NCI-H146 (cell line): ENCODE data around the gene ENPP3.
A peak's percentile ranks its signal among the peaks of the same experiment; 100 is the strongest.

Experiments
- DNase-seq: peaks from one replicate; lab custom pipeline; 2025; lab: John Stamatoyannopoulos, UW

ENPP3 gene

DNA sequence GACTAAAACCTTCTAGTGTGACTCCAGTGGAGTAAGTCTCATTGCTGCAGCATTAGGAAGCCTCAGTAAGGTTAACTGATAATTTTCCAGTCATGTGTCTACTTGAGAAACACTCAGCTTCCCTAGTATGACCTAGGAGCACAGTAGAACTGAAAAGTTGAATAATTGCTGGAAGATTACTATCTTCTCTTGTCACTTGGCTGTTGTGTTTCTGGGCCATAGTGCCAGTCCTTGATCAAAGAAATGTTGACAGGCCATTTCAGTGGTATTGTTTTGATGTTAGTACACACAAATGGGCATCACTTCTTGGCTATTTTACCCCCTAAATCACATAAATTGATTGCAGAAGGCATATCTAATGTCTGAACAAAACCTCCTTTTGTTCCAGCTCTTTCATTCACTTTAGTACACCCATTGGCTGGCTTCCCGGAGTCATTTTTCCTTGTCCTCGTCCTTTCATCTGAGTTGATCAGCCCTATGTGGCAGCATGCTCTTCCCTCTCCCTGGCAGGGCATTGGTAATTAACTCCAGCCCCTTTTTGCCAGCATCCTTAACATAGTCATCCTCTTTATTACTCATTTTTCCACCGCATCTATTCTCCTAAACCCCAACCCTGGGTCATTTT lies 6.0 kb downstream of the ENPP3 start:
- no peak for DNase-seq

DNA sequence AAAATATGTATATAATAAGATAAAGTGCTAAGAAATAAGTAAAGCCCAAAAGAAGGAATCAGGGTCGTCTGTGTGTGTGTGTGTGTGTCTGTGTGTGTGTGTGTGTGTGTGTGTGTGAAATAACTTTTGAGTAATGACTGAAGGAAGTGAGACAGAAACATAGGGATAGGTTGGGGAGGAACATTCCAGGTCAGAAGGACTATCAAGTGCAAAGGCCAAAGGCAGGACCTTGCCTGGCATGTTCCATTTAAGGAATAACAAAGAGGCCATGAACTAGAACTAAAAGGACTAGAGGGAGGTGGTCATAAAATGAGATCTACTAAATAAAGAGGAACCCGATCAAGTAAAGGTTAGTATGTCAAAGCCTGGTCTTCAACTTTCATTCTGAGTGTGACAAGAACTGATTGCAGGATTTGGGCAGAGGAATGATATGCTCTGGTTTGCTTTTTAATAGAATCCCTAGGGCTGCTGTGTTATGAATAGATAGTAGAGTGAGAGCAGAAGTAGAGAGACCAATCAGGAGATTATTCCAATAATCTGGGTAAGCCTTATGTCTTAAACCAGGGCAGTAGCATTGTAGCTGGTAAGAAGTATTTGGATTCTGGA lies 6.9 kb downstream of the ENPP3 start:
- no peak for DNase-seq

DNA sequence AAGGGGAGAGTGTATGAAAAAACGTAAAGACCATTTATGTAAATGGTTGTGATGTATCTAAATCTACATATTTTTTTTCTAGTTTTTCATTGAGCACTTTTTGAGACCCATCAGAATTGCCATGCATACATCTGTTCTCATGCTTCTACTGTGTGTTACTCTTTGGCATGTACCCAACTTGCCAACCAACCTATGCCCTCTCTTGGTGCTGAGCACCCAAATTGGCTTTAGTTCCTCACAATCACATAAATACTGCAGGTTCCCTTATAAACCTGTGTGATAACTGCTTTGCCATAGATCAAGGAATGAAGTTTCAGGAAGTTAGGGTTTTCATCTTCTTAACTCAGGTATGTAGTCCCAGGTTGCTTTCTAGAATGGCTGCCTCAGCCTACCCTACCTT lies 7.8 kb downstream of the ENPP3 start:
- DNase-seq = no peak

DNA sequence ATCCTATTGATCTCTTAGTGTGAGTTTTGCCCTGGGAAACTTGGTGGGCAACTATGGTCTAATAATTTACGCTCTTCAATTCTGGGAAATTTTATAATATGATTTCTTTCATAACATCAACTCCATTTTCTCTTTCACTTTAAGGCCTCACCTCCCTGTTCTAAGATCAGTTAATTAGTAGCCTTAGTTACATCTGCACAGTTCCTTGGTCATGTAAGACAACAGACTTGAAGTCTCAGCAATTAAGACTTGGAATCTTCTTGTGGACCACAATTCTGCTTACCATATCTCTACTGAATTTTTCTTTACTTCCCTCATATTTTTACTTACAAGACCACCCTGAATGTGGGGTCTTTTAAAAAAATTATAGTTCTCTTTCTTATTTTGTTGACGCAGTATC lies 8.7 kb downstream of the ENPP3 start:
- DNase-seq = no peak

DNA sequence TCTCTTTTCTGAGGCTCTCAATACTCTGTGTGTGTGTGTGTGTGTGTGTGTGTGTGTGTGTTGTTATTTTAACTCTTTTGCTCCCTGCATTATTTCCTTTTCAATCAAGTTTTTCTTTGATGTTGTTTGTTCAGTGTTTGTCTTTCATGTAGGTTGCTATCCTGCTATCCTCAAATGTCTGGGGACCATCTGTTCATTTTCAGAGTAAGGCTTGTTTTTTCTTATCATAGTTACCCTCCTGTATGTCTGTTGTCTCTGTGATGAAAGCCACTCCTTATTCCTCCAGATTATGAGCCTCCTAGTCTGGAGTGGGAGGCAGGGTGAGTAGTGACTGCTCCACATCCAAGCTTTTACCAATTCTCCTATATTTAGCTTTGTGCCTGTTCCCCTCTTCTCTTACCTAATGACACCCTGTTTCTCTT lies 9.2 kb downstream of the ENPP3 start:
- DNase-seq = no peak

DNA sequence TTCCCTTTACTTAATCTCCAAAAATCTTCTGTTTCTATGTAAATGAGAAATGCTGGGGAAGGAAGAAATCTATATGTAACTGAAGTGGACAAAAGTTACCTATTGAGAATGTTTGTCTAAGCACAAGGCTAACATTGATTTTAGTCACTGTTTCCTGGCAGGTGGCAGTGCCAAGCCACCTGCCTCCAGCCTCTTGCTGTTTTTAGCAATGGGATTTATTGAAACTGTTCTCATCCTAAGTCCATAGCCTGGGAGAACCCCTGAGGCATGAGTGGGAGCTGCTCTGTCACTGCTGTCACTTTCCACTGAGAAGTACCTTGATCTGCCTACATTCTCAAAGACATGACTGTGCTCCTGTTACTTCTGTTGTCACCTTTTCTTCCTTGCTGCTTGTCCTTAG lies 14.7 kb downstream of the ENPP3 start:
- peak; percentile 98 for DNase-seq

DNA sequence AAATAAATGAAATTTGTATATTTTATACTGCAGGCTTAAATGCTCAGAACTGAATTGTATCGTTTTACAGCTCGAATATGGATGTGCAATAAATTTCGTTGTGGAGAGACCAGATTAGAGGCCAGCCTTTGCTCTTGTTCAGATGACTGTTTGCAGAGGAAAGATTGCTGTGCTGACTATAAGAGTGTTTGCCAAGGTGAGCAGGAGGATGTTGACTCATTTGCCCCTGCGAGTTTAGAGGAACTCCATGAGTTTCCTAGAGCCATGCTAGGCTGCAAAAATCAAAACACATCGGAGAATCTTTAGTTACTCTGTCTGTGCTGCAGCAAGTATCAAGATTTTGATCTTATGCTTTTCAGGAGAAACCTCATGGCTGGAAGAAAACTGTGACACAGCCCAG lies 15.4 kb downstream of the ENPP3 start:
- peak; percentile 79 for DNase-seq

DNA sequence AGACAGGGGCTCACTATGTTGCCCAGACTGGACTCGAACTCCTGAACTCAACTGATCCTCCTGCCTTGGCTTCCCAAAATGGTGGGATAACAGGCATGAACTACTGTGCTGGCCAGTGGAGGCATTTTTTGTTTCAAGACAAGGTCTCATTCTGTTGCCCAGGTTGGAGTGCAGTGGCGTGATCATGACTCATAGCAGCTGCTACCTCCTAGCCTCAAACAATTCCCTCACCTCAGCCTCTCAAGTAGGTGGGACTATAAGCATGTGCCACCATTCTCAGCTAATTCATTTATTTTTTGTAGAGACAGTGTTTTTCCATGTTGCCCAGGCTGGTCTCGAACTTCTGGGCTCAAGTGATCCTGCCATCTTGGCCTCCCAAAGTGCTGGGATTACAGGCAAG lies 17.2 kb downstream of the ENPP3 start:
- no peak for DNase-seq

DNA sequence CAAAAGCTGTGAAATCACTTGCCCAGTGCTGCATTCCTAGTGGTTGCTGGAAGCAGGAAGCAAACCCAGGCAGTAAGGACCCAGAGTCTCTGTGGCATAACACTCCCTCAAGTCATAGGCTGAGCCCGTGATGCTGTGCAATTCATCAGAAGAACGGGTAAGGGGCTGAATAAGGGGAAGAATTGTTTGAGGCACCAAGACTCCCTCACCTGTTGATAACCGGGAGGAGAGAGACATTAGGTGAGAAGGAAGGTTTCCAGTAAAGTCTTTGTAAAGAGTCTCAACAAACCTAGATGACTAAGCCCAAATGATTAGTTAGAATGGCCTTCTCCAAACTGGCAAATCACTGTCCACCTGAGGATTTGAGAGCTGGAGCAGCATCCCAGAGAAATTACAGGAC lies 18.3 kb downstream of the ENPP3 start:
- no peak for DNase-seq

DNA sequence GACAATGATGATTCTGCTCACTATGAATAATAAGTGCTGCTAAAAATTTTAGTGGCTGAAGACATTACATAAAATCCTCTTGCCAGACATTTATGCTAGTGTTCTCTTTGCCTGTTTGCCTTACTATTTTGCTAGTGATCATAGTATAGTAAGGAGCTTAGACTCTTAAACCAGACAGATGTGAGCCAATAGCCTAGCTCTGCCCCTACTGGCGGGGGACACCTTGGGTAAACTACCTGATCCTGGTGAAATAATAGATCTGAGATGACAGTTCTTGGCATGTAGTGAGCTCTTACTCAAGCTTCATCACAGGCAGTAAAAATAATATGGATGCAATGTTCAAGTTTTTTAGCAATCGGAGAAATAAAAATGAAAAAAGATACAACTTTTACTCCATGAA lies 18.8 kb downstream of the ENPP3 start:
- DNase-seq = peak; percentile 6

DNA sequence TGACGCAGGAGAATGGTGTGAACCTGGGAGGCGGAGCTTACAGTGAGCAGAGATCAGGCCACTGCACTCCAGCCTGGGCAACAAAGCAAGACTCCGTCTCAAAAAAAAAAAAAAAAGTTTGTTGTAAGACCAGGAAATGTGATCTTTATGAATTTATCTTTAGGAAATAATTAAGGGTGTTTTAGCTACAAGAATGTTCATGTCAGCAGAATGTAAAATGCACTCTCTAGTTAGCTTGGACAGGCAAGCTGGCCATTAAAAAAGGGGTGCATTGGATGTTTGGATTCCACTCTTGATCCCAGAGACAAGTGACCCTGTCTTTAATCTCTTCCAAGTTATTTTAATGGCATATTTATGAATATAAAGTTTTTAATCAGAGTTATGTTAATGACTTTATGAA lies 19.6 kb downstream of the ENPP3 start:
- DNase-seq = no peak

DNA sequence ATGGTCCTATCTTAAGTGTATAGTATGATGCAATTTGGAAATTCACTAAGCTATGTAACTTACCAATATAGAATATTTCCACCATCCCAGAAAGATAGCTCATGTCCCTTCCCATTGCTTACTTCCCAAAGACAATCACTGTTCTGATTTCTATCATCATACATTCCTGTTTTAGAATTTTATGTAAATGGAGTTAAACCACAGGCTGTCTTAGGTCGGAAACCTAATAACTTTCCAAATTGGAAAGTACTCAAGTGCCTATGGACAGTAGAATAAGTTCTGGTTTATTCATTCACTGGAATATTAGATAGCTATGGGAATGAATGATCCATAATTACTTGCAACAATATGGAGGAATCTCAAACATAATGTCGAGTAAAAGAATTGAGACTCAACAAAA lies 20.1 kb downstream of the ENPP3 start:
- no peak for DNase-seq

DNA sequence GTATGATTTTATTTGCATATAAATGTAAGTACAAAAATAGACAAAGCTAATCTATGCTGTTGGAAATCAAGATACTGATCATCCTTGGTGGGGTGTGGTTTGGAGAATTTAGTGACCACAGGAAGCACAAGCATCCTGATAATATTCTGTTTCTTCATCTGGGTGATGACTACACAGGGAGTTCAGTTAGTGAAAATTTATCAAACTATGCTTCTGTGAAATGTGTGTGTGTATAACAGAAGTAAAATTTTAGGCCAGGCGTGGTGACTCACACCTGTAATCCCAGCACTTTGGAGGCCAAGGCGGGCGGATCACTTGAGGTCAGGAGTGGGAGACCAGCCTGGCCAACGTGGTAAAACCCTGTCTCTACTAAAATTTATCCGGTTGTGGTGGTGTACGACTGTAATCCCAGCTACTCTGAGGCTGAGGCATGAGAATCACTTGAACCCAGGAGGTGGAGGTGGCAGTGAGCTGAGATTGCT lies 20.6 kb downstream of the ENPP3 start:
- DNase-seq = no peak

DNA sequence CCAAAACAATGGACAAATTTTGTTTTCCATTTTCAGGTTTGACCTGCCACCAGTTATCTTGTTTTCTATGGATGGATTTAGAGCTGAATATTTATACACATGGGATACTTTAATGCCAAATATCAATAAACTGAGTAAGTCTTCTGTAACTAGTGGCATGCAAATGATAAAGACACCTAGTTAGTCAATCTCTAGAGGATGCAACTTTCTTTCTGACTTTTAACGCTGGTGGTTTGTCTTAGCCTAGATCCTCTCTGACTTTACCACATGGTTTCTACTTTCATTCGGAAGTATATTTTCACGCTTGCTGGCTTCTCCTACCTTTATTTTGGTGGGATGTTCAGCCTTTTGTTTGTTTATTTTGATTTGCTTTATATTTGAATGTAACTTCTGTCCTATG lies 21.2 kb downstream of the ENPP3 start:
- no peak for DNase-seq

DNA sequence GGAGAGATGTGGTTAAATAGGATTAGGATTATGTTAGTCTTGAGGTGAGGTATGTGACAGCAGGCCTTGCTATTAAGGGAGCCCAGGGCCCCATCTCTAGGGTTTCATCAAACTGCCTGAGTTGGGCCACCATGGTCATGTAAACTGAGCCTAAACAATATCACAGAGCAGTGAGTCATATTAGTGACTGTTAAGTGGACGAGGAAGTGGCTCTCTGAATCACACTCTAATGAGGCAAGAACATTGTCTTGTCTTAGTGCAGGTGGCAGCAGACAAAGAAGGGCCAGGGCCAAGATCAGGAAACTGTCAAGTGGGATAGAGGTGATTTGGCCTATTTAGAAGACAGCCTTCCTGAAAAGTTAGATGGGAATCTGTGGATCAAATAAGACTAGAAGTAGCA lies 23.1 kb downstream of the ENPP3 start:
- peak; percentile 17 for DNase-seq

DNA sequence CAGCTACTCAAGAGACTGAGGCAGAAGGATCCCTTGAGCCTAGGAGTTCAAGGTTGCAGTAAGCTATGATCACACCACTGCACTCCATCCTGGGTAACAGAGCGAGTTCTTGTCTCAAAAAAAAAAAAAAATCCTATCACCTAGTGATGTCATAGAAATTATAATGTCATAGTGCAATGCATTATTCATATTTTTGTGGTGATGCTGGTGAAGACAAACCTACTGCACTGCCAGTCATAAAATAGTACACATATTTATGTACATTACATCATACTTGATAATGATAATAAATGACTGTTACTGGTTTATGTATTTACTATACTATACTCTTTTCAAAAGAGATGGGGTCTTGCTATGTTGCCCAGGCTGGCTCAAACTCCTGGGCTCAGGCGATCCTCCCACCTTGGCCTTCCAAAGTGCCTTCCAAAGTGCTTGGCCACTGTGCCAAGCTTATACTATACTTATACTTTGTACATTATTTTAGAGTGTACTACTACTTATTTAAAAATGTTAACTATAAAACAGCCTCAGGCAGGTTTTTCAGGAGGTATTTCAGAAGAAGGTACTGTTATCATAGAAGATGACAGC lies 26.6 kb downstream of the ENPP3 start:
- DNase-seq = no peak

DNA sequence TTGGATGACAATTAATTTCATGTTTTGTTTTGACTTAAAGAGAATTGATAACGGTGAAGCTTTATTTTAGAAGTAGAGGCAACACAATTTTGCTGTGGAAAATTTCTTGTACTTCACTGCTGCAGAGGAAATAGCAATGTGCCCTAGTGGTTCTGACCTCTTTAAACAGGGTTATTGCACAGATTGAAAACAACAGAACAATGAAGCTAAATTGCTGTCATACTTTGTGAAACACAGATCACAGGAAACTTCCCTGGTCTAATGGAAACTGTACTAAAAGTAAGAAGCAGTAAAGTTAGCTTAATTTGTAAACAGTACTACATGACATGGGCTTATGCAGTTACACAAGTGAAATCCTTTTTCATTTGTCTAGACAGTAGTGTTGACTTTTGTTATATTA lies 32.8 kb downstream of the ENPP3 start:
- no peak for DNase-seq

DNA sequence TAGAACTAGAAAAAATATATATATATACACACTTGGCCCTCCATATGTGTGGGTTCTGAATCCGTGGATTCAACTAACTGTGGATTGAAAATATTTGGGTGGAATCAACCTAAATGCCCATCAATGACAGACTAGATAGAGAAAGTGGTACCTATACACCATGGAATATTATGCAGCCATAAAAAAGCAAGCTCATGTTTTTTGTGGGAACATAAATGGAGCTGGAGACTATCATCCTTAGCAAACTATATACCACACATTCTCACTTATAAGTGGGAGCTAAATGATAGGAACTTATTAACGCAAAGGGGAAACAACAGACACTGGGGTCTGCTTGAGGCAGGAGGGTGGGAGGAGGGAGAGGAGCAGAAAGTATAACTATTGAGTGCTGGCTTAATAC lies 36.1 kb downstream of the ENPP3 start:
- no peak for DNase-seq

DNA sequence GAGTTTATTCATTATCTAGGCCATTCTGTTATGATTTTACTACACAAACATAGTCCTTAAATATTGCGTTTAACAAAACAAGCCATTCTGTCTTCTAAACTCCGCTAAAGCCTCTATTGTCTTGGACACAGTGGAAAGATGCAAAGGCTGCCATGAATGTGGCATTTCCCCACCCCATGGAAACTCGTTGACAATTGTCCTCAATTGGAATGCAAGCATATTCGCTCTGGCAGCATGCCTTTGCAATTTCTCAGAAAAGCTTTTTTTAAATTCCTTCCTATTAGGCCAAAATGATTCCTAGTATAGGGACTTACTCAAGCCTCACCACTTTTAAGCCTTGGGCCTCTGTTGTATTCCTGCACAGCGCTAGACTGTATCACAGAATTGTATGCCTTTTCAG lies 41.3 kb downstream of the ENPP3 start:
- no peak for DNase-seq

DNA sequence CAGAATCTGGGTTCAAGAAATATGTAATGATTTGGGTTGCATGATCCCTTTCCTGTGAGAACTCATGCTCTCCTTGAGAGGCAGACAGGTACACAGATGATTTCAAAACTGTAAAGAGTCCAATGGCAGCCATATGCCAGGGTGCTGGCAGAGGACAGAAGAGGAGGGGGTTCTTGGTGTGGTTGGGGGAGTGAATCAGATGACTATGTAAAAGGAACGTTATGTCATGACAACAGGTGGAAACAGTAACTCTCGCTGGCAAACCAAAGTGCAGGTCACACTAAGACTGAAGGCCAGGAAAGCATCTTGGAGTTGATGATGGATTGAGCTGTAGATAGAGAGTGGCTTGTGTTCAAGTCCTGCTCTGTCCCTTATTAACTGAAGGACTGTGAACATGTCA lies 43.8 kb downstream of the ENPP3 start:
- DNase-seq = no peak

DNA sequence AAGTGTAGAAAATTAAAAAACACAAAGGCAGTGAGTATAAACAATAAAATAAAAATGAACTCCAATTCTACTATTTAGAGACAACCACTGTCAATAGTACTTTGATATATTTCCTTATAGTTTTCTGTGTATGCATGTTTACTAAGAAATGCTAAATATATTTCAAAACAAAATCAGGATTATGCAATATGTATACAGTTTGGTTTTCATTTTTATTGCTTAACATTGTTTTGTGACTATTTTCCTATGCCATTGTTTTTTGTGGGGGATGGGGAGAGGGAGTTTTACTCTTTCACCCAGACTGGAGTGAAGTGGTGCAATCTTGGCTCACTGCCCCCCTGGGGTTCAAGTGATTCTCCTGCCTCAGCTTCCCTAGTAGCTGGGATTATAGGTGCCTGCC lies 44.5 kb downstream of the ENPP3 start:
- DNase-seq = no peak

DNA sequence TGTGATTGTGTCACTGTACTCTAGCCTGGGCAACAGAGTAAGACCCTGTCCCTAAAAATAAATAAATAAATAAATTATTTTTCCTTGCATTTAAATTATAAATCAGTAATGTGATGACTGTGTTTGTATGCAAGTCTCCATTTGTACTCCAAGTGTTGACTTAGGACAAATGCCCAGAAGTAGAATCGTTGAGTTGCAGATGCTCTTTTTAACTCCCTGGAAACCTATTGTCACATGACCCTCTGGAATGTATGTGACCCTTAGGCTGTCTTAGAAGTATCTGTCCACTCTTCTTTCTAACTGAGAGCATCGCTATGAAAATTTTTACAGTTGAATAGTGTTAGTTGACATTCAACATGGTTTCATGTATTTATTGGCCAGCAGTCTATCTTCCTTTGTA lies 45.3 kb downstream of the ENPP3 start:
- DNase-seq = no peak

DNA sequence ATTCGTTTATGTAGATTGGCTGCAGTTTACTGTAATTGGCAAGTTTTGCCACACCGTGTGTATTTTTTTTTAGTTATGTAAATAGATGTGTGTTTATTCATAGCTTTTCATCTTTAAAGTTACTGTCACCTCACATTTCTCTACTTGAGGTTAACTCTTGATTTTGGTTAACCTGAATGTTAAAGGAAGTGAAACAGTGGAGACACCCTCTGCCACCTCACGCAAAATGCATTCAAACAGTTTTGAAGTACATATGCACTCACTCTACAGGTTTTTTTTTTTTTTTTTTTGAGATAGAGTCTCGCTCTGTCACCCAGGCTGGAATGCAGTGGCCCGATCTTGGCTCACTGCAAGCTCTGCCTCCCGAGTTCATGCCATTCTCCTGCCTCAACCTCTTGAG lies 46.4 kb downstream of the ENPP3 start:
- no peak for DNase-seq

DNA sequence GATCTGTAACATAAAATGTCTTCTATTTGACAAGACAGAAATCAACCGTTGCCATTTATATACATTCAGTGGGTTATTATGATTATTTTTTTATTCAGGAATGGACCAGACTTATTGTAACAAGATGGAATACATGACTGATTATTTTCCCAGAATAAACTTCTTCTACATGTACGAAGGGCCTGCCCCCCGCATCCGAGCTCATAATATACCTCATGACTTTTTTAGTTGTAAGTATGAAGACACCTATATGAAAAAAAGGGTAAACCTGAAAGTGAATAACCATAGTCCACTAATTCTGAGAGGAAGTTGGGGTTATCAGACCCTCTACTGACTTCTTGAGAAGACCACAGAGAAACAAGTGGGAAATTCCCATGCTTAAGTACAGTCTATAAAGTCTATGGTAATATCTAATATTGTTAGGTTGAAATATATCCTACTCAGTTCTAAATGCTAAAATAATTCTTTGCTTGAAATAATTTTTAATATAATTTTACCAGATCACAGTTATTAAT lies 48.2 kb downstream of the ENPP3 start:
- DNase-seq = no peak
